PC-3 (cell line): ENCODE data around the gene POLR2C.

Experiments
- EZH2 ChIP-seq: fragments of 300-600 bp; sonication (generic); IDR thresholded peaks from one replicate; pipeline ENCODE4 v1.6.1; 2017; ENCODE audit warnings: antibody characterized with exemption, mild to moderate bottlenecking, low read length; ENCODE audit not compliant: unreplicated experiment
- EZH2phosphoT487 ChIP-seq: fragments of 300-600 bp; sonication (generic); IDR thresholded peaks from 2 replicates; pipeline ENCODE4 v1.6.1; 2018; ENCODE audit warnings: mild to moderate bottlenecking, antibody characterized with exemption, low read length, borderline replicate concordance
- TF ChIP-seq, protein P1 (sequence below): fragments of 300-600 bp; sonication (generic); conservative IDR thresholded peaks from 2 replicates; pipeline ENCODE4 v1.5.1; 2017; ENCODE audit warnings: antibody characterized with exemption, low read depth, mild to moderate bottlenecking, low read length

DNA sequence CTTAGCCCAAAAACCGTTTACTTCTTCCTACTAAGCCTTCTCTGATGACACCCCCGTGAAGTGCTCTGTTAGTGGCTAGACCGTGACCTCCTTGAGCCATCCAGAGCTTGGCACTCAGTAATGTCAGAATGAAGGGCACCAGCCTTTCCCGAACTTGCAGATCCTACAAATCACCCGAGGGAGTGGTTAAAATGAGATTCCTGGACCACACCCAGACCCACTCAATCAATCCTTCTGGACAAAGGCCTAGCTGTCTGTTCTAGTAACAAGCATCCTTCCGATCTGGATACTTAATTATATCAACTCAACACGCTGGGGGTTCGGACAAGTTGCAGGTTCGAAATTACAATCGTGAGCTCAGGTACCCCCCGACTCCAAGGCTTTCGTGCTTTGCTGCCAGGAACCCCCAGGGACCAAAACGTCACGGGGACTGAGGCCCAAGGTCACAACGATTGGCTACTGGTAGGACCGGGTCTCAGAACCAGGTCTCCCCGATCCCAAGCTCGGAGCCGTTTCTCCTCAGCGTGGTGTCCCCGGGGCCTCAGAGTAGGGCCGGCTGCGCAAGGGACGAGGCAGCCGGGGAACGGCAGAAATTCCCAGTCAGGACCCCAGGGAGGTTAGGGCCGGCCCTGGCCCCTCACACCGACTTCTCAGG lies 15.8 kb upstream of the POLR2C start:
- TF ChIP-seq, protein P1, sequence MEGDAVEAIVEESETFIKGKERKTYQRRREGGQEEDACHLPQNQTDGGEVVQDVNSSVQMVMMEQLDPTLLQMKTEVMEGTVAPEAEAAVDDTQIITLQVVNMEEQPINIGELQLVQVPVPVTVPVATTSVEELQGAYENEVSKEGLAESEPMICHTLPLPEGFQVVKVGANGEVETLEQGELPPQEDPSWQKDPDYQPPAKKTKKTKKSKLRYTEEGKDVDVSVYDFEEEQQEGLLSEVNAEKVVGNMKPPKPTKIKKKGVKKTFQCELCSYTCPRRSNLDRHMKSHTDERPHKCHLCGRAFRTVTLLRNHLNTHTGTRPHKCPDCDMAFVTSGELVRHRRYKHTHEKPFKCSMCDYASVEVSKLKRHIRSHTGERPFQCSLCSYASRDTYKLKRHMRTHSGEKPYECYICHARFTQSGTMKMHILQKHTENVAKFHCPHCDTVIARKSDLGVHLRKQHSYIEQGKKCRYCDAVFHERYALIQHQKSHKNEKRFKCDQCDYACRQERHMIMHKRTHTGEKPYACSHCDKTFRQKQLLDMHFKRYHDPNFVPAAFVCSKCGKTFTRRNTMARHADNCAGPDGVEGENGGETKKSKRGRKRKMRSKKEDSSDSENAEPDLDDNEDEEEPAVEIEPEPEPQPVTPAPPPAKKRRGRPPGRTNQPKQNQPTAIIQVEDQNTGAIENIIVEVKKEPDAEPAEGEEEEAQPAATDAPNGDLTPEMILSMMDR: no peak
- TF ChIP-seq EZH2phosphoT487 (no peak), EZH2 (no peak)
